K562 (cell line): ENCODE data around the gene MKRN1. TPM values are rescaled to one million over a fixed set of nuclear protein-coding genes. Genes with fewer than 3 reads are reported as not detected.

Source experiments
- ASH1L ChIP-seq: fragments of 450-650 bp; IDR thresholded peaks from 2 replicates; pipeline ENCODE4 v1.6.1; 2018; ENCODE audit warnings: borderline replicate concordance, mild to moderate bottlenecking, low read depth; ENCODE audit not compliant: partially characterized antibody
- CC2D1A ChIP-seq: fragments of 450-650 bp; IDR thresholded peaks from 2 replicates; pipeline ENCODE4 v1.6.1; 2017; ENCODE audit warnings: mild to moderate bottlenecking
- CEBPG ChIP-seq, 3 experiments: fragments of 200-800 bp in 1 of 3; sonication (Bioruptor generic) in 1 of 3; sonication (generic) in 1 of 3; formaldehyde crosslinking in 1 of 3; IDR thresholded peaks in 2 of 3; conservative IDR thresholded peaks in 1 of 3; 2 replicates each; pipeline versions ENCODE4 v1.6.1 to v1.8.0; 2016 to 2022; ENCODE audit warnings: missing compliant biosample characterization in 2 of 3, missing genetic modification characterization in 2 of 3, mild to moderate bottlenecking in 1 of 3, missing genetic modification reagents in 1 of 3
- ETV1 ChIP-seq: fragments of 450-650 bp; conservative IDR thresholded peaks from 2 replicates; pipeline ENCODE4 v1.6.1; 2016; ENCODE audit warnings: missing genetic modification characterization, control low read depth, low read depth, missing compliant biosample characterization
- ETV5 ChIP-seq: sonication (generic); formaldehyde crosslinking; IDR thresholded peaks from 2 replicates; pipeline ENCODE4 v1.4.0; 2020; ENCODE audit warnings: low read depth, mild to moderate bottlenecking, missing genetic modification reagents
- HCFC1 ChIP-seq: IDR thresholded peaks from 2 replicates; pipeline ENCODE4 v1.6.1; 2012; ENCODE audit warnings: low read depth, low read length, improper control_type of control experiment
- KLF16 ChIP-seq: IDR thresholded peaks from 2 replicates; pipeline ENCODE4 v1.6.1; 2016; ENCODE audit warnings: antibody characterized with exemption
- PTBP1 ChIP-seq: fragments of 200-400 bp; formaldehyde crosslinking; IDR thresholded peaks from 2 replicates; pipeline ENCODE4 v1.6.1; 2017; ENCODE audit warnings: low read depth, low read length
- RBM14 ChIP-seq: fragments of 200-400 bp; formaldehyde crosslinking; IDR thresholded peaks from 2 replicates; pipeline ENCODE4 v1.6.1; 2018; ENCODE audit warnings: low read depth, mild to moderate bottlenecking, low read length, moderate library complexity, borderline replicate concordance; ENCODE audit not compliant: insufficient read depth
- RBM15 ChIP-seq: fragments of 200-400 bp; formaldehyde crosslinking; IDR thresholded peaks from 2 replicates; pipeline ENCODE4 v1.6.1; 2018; ENCODE audit warnings: mild to moderate bottlenecking, low read length, moderate library complexity; ENCODE audit not compliant: insufficient read depth
- RBM22 ChIP-seq: fragments of 200-400 bp; formaldehyde crosslinking; IDR thresholded peaks from 2 replicates; pipeline ENCODE4 v1.6.1; 2018; ENCODE audit warnings: low read length, low read depth; ENCODE audit not compliant: poor library complexity, severe bottlenecking
- RFX1 ChIP-seq: fragments of 450-650 bp; IDR thresholded peaks from 2 replicates; pipeline ENCODE4 v1.6.1; 2016; ENCODE audit warnings: mild to moderate bottlenecking, moderate library complexity
- SMAD3 ChIP-seq: fragments of 450-650 bp; formaldehyde crosslinking; conservative IDR thresholded peaks from 2 replicates; pipeline ENCODE4 v1.4.0; 2020; ENCODE audit warnings: mild to moderate bottlenecking
- TRIM28 ChIP-seq: fragments of 450-650 bp; IDR thresholded peaks from 2 replicates; pipeline ENCODE4 v1.6.1; 2017
- ZNF263 ChIP-seq: sonication (generic); formaldehyde crosslinking; IDR thresholded peaks from 2 replicates; pipeline ENCODE4 v1.8.0; 2022; ENCODE audit warnings: mild to moderate bottlenecking, missing genetic modification reagents, borderline replicate concordance
- polyA plus RNA-seq, 8 experiments: library from polyadenylated mRNA; depleted of rRNA in 4 of 8; stranded (reverse) in 5 of 8; unstranded in 3 of 8; fragments of >200 nt; fragmentation: Nextera tagmentation in 2 of 8; fragmentation: Illumina TruSeq in 1 of 8; extraction: Ambion mirVana in 2 of 8; extraction: Trizol in 1 of 8; gene quantifications; 2 replicates each; pipeline versions ENCODE4 v1.2.1 to v1.2.3, GENCODE V29; 2011 to 2014; ENCODE audit warnings: inconsistent platforms in 1 of 8, missing spikeins in 1 of 8
- total RNA-seq, 7 experiments: library from RNA; depleted of rRNA in 6 of 7; stranded (reverse); fragments of >200 nt in 6 of 7; fragmentation: Illumina TruSeq in 2 of 7; extraction: Trizol in 2 of 7; gene quantifications; 2 replicates each; pipeline versions ENCODE4 v1.2.1 to v1.2.3, GENCODE V29; 2011 to 2021; ENCODE audit warnings: low replicate concordance in 1 of 7
- TF ChIP-seq, protein P1 (sequence below): sonication (generic); formaldehyde crosslinking; IDR thresholded peaks from 2 replicates; pipeline ENCODE4 v1.8.0; 2023; ENCODE audit warnings: mild to moderate bottlenecking, missing genetic modification reagents
- TF ChIP-seq, protein P2 (sequence below): fragments of 450-650 bp; formaldehyde crosslinking; IDR thresholded peaks from 2 replicates; pipeline ENCODE4 v1.4.0; 2022; ENCODE audit warnings: mild to moderate bottlenecking, moderate library complexity
- TF ChIP-seq, protein P3 (sequence below): IDR thresholded peaks from 2 replicates; pipeline ENCODE4 v1.6.1; 2016; ENCODE audit warnings: missing genetic modification characterization, missing compliant biosample characterization
- TF ChIP-seq, protein P4 (sequence below): fragments of 200-400 bp; formaldehyde crosslinking; IDR thresholded peaks from 2 replicates; pipeline ENCODE4 v1.6.1; 2017; ENCODE audit warnings: mild to moderate bottlenecking, low read depth, low read length, moderate library complexity
- TF ChIP-seq, protein P5 (sequence below): sonication (generic); formaldehyde crosslinking; IDR thresholded peaks from 2 replicates; pipeline ENCODE4 v1.8.0; 2022; ENCODE audit warnings: missing genetic modification reagents, mild to moderate bottlenecking, moderate library complexity, borderline replicate concordance

The MKRN1 gene
- total and polyA plus RNA-seq, 9 of the 15 experiments (the other 6 are each of a cell fraction or from before 2014, with no cell fraction given) = 30.5 to 90.3 (median 76.0) TPM

DNA sequence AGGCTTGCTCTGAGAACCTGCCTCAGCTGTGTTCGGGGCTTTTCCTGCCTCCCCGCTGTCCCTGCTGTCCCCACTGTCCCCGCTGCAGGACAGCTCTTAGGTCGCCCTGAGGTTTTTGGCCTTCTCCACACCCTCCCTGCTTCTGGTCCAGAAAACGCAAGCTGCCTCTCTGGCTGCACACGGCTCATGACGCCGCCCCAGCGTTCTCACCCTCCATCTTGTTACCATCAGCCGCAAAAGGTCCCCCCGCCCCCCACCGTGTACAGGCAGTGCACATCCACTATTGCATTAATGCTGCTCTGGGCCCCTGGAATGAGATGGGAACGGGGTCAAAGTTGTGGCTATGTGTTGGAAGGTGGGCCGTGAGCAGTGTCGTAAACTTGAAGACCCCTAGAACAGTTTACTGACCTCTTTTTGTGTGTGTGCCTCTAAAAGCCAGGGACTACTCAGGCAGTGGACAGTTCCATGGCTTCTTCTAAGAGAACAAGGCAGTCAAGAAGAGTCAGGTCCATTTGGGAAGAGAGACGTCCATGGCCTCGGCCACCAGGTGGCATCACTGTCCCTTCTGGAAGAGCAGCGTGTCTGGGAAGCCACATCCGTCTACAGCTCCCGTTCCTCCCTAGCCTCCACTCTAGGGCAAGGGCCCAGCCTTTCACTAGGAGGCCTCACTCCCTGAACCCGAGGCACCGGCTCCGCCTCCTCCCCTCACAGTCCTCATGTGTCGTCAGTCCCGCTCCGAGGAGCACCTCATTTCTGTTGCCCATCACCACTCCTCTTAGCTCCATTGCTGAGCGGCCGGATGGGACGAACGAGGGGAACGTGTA is 38.5 kb upstream of the MKRN1 start (continued):
- TF ChIP-seq ETV5 = 0 out of 2 replicates have a peak, but pooled peaks have one; percentile 60
- TF ChIP-seq ETV1 = peak; percentile 80
- TF ChIP-seq ASH1L = no peak
- TF ChIP-seq RFX1 = no peak
- TF ChIP-seq, protein P1, sequence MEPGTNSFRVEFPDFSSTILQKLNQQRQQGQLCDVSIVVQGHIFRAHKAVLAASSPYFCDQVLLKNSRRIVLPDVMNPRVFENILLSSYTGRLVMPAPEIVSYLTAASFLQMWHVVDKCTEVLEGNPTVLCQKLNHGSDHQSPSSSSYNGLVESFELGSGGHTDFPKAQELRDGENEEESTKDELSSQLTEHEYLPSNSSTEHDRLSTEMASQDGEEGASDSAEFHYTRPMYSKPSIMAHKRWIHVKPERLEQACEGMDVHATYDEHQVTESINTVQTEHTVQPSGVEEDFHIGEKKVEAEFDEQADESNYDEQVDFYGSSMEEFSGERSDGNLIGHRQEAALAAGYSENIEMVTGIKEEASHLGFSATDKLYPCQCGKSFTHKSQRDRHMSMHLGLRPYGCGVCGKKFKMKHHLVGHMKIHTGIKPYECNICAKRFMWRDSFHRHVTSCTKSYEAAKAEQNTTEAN = no peak
- TF ChIP-seq, protein P2, sequence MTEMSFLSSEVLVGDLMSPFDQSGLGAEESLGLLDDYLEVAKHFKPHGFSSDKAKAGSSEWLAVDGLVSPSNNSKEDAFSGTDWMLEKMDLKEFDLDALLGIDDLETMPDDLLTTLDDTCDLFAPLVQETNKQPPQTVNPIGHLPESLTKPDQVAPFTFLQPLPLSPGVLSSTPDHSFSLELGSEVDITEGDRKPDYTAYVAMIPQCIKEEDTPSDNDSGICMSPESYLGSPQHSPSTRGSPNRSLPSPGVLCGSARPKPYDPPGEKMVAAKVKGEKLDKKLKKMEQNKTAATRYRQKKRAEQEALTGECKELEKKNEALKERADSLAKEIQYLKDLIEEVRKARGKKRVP (CRISPR knock-in tag) = no peak
- TF ChIP-seq CEBPG (CRISPR knock-in tag; IDR thresholded peaks at IDR 0.05) = peak; percentile 28; the same call in 1 of the 2 replicates
- TF ChIP-seq CEBPG (tag; conservative IDR thresholded peaks at IDR 0.05 in 1 of 2, IDR thresholded peaks at IDR 0.05 in 1 of 2) = no peak
- no peak for TF ChIP-seq RBM22
- peak; percentile 99 for TF ChIP-seq ZNF263 (CRISPR knock-in tag)
- peak; percentile 85 for TF ChIP-seq CC2D1A
- 0 out of 2 replicates have a peak, but pooled peaks have one; percentile 32 for TF ChIP-seq PTBP1
- no peak for TF ChIP-seq RBM14
- TF ChIP-seq, protein P3, sequence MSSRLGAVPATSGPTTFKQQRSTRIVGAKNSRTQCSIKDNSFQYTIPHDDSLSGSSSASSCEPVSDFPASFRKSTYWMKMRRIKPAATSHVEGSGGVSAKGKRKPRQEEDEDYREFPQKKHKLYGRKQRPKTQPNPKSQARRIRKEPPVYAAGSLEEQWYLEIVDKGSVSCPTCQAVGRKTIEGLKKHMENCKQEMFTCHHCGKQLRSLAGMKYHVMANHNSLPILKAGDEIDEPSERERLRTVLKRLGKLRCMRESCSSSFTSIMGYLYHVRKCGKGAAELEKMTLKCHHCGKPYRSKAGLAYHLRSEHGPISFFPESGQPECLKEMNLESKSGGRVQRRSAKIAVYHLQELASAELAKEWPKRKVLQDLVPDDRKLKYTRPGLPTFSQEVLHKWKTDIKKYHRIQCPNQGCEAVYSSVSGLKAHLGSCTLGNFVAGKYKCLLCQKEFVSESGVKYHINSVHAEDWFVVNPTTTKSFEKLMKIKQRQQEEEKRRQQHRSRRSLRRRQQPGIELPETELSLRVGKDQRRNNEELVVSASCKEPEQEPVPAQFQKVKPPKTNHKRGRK (tag) = no peak
- TF ChIP-seq HCFC1 = peak; percentile 52
- TF ChIP-seq, protein P4, sequence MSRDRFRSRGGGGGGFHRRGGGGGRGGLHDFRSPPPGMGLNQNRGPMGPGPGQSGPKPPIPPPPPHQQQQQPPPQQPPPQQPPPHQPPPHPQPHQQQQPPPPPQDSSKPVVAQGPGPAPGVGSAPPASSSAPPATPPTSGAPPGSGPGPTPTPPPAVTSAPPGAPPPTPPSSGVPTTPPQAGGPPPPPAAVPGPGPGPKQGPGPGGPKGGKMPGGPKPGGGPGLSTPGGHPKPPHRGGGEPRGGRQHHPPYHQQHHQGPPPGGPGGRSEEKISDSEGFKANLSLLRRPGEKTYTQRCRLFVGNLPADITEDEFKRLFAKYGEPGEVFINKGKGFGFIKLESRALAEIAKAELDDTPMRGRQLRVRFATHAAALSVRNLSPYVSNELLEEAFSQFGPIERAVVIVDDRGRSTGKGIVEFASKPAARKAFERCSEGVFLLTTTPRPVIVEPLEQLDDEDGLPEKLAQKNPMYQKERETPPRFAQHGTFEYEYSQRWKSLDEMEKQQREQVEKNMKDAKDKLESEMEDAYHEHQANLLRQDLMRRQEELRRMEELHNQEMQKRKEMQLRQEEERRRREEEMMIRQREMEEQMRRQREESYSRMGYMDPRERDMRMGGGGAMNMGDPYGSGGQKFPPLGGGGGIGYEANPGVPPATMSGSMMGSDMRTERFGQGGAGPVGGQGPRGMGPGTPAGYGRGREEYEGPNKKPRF = no peak
- TF ChIP-seq TRIM28 = no peak; the same call in 1 of the 2 replicates
- no peak for TF ChIP-seq RBM15
- no peak for TF ChIP-seq KLF16
- no peak for TF ChIP-seq SMAD3
- TF ChIP-seq, protein P5, sequence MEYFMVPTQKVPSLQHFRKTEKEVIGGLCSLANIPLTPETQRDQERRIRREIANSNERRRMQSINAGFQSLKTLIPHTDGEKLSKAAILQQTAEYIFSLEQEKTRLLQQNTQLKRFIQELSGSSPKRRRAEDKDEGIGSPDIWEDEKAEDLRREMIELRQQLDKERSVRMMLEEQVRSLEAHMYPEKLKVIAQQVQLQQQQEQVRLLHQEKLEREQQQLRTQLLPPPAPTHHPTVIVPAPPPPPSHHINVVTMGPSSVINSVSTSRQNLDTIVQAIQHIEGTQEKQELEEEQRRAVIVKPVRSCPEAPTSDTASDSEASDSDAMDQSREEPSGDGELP (CRISPR knock-in tag) = peak; percentile 60; the same call in 1 of the 2 replicates
